Bronchial epithelial cell (primary cell): ENCODE data around the gene C1orf56. TPM values are rescaled to one million over a fixed set of nuclear protein-coding genes. Genes with fewer than 3 reads are reported as not detected.

ENCODE experiments used
- DNase-seq: peaks from one replicate; pipeline ENCODE4 v3.0.0-alpha.2; 2010; ENCODE audit warnings: low read depth
- FAIRE-seq: peaks from 2 replicates; lab custom pipeline; 2011; peaks lifted over from hg19 to GRCh38; lab: Jason Lieb, UNC
- H3K27me3 ChIP-seq: 2 replicates; pipeline ENCODE4 v1.5.1; 2011; ENCODE audit warnings: low read length; ENCODE audit not compliant: control insufficient read depth, insufficient read depth
- H3K36me3 ChIP-seq: 2 replicates; pipeline ENCODE4 v1.5.1; 2011; ENCODE audit warnings: low read length; ENCODE audit not compliant: control insufficient read depth, insufficient read depth
- H3K4me3 ChIP-seq: 2 replicates; pipeline ENCODE4 v1.5.1; 2011; ENCODE audit warnings: mild to moderate bottlenecking, low read depth, low read length, control low read depth
- CTCF ChIP-seq: IDR thresholded peaks from 2 replicates; pipeline ENCODE4 v1.5.1; 2011; ENCODE audit warnings: mild to moderate bottlenecking, moderate library complexity, low read length, control low read depth, inconsistent platforms; ENCODE audit not compliant: insufficient read depth, severe bottlenecking
- total RNA-seq: library from RNA; depleted of rRNA; stranded (reverse); fragments of >200 nt; gene quantifications from 2 replicates; pipeline ENCODE4 v1.2.1, GENCODE V29; 2014

C1orf56 gene
- total RNA-seq, 1 donor from 2014 or later, result 0.53 TPM

- DNase-seq (no peak), FAIRE-seq (no peak)
- no peak overlapping the region for H3K4me3 ChIP-seq
- TF ChIP-seq CTCF, result no peak
- H3K36me3 ChIP-seq, result no peaks in the 10 kb centered on the region
- H3K27me3 ChIP-seq, result no peaks in the 10 kb centered on the region
Observed at GRCh38 chr1:151065089-151065645, 17.6 kb downstream of the C1orf56 start.

DNA sequence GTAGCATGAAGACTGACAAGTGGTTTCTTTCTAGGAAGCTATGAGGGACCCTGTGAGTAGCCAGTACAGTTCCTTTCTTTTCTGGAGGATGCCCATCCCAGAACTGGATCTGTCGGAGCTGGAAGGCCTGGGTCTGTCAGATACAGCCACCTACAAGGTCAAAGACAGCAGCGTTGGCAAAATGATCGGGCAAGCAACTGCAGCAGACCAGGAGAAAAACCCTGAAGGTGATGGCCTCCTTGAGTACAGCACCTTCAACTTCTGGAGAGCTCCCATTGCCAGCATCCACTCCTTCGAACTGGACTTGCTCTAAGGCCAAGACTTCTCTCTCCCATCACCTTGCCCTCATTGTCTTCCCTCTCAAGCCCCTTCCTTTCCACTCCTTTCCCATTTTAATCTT lies 19.6 kb downstream of the C1orf56 start:
- no peak for TF ChIP-seq CTCF
- Histone ChIP-seq H3K27me3 (no peaks in the 10 kb centered on the region), H3K36me3 (no peaks in the 10 kb centered on the region), H3K4me3 (no peak overlapping the region)
- FAIRE-seq, result no peak
- DNase-seq, result no peak

- no peaks in the 10 kb centered on the region for H3K27me3 ChIP-seq
- DNase-seq, result no peak
- no peaks in the 10 kb centered on the region for H3K36me3 ChIP-seq
- no peak for FAIRE-seq
- no peak for TF ChIP-seq CTCF
- H3K4me3 ChIP-seq, result no peak overlapping the region
Observed at GRCh38 chr1:151069103-151069486, 21.5 kb downstream of the C1orf56 start.

- FAIRE-seq (no peak), DNase-seq (peak; percentile 87)
- H3K4me3 ChIP-seq, result peak within 1 kb of the TSS; percentile 72
- TF ChIP-seq CTCF, result peak; percentile 95
- no peaks in the 10 kb centered on the region for H3K27me3 ChIP-seq
- no peaks in the 10 kb centered on the region for H3K36me3 ChIP-seq
Observed at GRCh38 chr1:151070474-151071276, 23.1 kb downstream of the C1orf56 start, which contains the start of gene GABPB2. Gene GABPB2, plus strand, starts transcription at chr1:151070761. Its CDS starts 17,429 bp downstream, at chr1:151088190.

- TF ChIP-seq CTCF, result no peak
- Histone ChIP-seq H3K36me3 (no peaks in the 10 kb centered on the region), H3K27me3 (no peaks in the 10 kb centered on the region), H3K4me3 (no peak overlapping the region)
- DNase-seq (no peak), FAIRE-seq (no peak)
Observed at GRCh38 chr1:151072224-151072623, 24.7 kb downstream of the C1orf56 start.
